Neuronal stem cell (in vitro differentiated cells): ENCODE data around the gene MAGEB1.
A peak's percentile ranks its signal among the peaks of the same experiment; 100 is the strongest.

Experiments used
- DNase-seq: peaks from one replicate; pipeline ENCODE4 v3.0.0-alpha.2; 2013; ENCODE audit warnings: low spot score
- H2AFZ ChIP-seq: one replicate; pipeline ENCODE4 v1.6.1; 2013; ENCODE audit warnings: mild to moderate bottlenecking, low read length, inconsistent platforms
- H2AK5ac ChIP-seq: 2 replicates; pipeline ENCODE4 v1.6.1; 2013; ENCODE audit warnings: low read depth, mild to moderate bottlenecking, inconsistent platforms, low read length, moderate library complexity, mixed read lengths
- H2BK120ac ChIP-seq: 2 replicates; pipeline ENCODE4 v1.6.1; 2013; ENCODE audit warnings: low read depth, mild to moderate bottlenecking, inconsistent platforms, low read length, moderate library complexity, mixed read lengths
- H2BK12ac ChIP-seq: one replicate; pipeline ENCODE4 v1.6.1; 2013; ENCODE audit warnings: low read length, inconsistent platforms
- H2BK15ac ChIP-seq: 2 replicates; pipeline ENCODE4 v1.6.1; 2013; ENCODE audit warnings: mild to moderate bottlenecking, low read length, inconsistent platforms, mixed read lengths
- H2BK5ac ChIP-seq: one replicate; pipeline ENCODE4 v1.6.1; 2013; ENCODE audit warnings: inconsistent platforms, mild to moderate bottlenecking, low read length, moderate library complexity
- H3K14ac ChIP-seq: one replicate; pipeline ENCODE4 v1.6.1; 2013; ENCODE audit warnings: low read length, inconsistent platforms
- H3K18ac ChIP-seq: 2 replicates; pipeline ENCODE4 v1.6.1; 2013; ENCODE audit warnings: low read length, inconsistent platforms
- H3K23ac ChIP-seq: 2 replicates; pipeline ENCODE4 v1.6.1; 2013; ENCODE audit warnings: low read depth, mild to moderate bottlenecking, mixed read lengths, low read length, inconsistent platforms; ENCODE audit not compliant: poor library complexity
- H3K27ac ChIP-seq: replicated peaks from 3 replicates; pipeline ENCODE4 v1.5.1; 2013; ENCODE audit warnings: low read length, inconsistent platforms
- H3K27me3 ChIP-seq, 3 experiments: 2 replicates each; pipeline ENCODE4 v1.6.1; 2013; ENCODE audit warnings: low read length in 3 of 3, mild to moderate bottlenecking in 2 of 3, inconsistent platforms in 1 of 3, low read depth in 1 of 3, mixed read lengths in 1 of 3, moderate library complexity in 1 of 3; ENCODE audit not compliant: control insufficient read depth in 3 of 3, insufficient read depth in 3 of 3
- H3K36me3 ChIP-seq, 2 donors: replicated peaks in 1 of 2; 2 replicates each; pipeline ENCODE4 v1.6.1; 2013; ENCODE audit warnings: low read length in 2 of 2; ENCODE audit not compliant: control insufficient read depth in 2 of 2, insufficient read depth in 2 of 2
- H3K4ac ChIP-seq: 2 replicates; pipeline ENCODE4 v1.6.1; 2013; ENCODE audit warnings: inconsistent platforms, mild to moderate bottlenecking, low read length, moderate library complexity
- H3K4me1 ChIP-seq, 2 donors: 1 replicate in 1 of 2; 2 replicates in 1 of 2; pipeline ENCODE4 v1.6.1; 2013; ENCODE audit warnings: low read length in 2 of 2, low read depth in 1 of 2; ENCODE audit not compliant: control insufficient read depth in 2 of 2, insufficient read depth in 1 of 2
- H3K4me2 ChIP-seq: one replicate; pipeline ENCODE4 v1.6.1; 2013; ENCODE audit warnings: mild to moderate bottlenecking, low read length, inconsistent platforms; ENCODE audit not compliant: insufficient read depth, poor library complexity, severe bottlenecking
- H3K4me3 ChIP-seq, 2 donors: 2 replicates each; pipeline ENCODE4 v1.5.1; 2013; ENCODE audit warnings: low read length in 2 of 2, mild to moderate bottlenecking in 2 of 2, inconsistent platforms in 1 of 2, moderate library complexity in 1 of 2
- H3K79me1 ChIP-seq: one replicate; pipeline ENCODE4 v1.6.1; 2013; ENCODE audit warnings: low read depth, mild to moderate bottlenecking, inconsistent platforms, low read length, moderate library complexity
- H3K9ac ChIP-seq: one replicate; pipeline ENCODE4 v1.6.1; 2013; ENCODE audit warnings: mild to moderate bottlenecking, low read depth, low read length, inconsistent platforms; ENCODE audit not compliant: poor library complexity
- H3K9me3 ChIP-seq, 2 donors: replicated peaks in 1 of 2; 2 replicates each; pipeline versions ENCODE3 to v1.6.1; 2013; ENCODE audit warnings: low read length in 2 of 2, mild to moderate bottlenecking in 2 of 2, inconsistent platforms in 1 of 2, low read depth in 1 of 2, mixed read lengths in 1 of 2, moderate library complexity in 1 of 2; ENCODE audit not compliant: control insufficient read depth in 2 of 2, insufficient read depth in 1 of 2
- H4K8ac ChIP-seq: one replicate; pipeline ENCODE4 v1.6.1; 2013; ENCODE audit warnings: low read depth, mild to moderate bottlenecking, inconsistent platforms, low read length, moderate library complexity
- H4K91ac ChIP-seq: one replicate; pipeline ENCODE4 v1.6.1; 2013; ENCODE audit warnings: low read length, low read depth, mild to moderate bottlenecking, inconsistent platforms; ENCODE audit not compliant: poor library complexity
- whole genome bisulfite sequencing, 2 donors: extraction: QIAGEN DNeasy Blood & Tissue Kit; methylation state at CpG; one replicate each; pipeline ENCODE4 v1.1.7; 2013; ENCODE audit warnings: missing lambda C conversion rate in 2 of 2, mixed read lengths in 1 of 2; ENCODE audit not compliant: insufficient read length in 2 of 2, insufficient replicate concordance in 1 of 2; ENCODE audit errors: extremely low coverage in 2 of 2; 5-methylcytosine and 5-hydroxymethylcytosine counted together

MAGEB1 gene

GRCh38 chrX:30230395-30230794, 16.6 kb upstream of the MAGEB1 start, which contains the start of gene MAGEB3:
TSS of gene MAGEB3 (plus strand) at chrX:30230657. CDS start at chrX:30235925, 5,268 bp downstream.
- no peak within 1 kb of the TSS for H3K4me2 ChIP-seq
- H3K9ac ChIP-seq = no peak within 1 kb of the TSS
- no peaks in the 10 kb centered on the region for H3K36me3 ChIP-seq
- DNase-seq = no peak
- H3K4me3 ChIP-seq = no peak within 1 kb of the TSS
- no CpG with 5 or more reads among the region's 4 CpGs for WGBS, 2 donors
- no peak within 1 kb of the TSS for H2AFZ ChIP-seq
- H3K27me3 ChIP-seq = no peaks in the 10 kb centered on the region
- H4K8ac ChIP-seq = no peak within 1 kb of the TSS
- H2BK12ac ChIP-seq = no peak within 1 kb of the TSS
- H3K4ac ChIP-seq = no peak within 1 kb of the TSS
- H3K4me1 ChIP-seq = peaks cover 0 to 2% of the 10 kb centered on the region in 2 donors
- H3K79me1 ChIP-seq = no peaks in the 10 kb centered on the region
- no peak within 1 kb of the TSS for H2AK5ac ChIP-seq
- H4K91ac ChIP-seq = no peak within 1 kb of the TSS
- no peak within 1 kb of the TSS for H3K18ac ChIP-seq
- H2BK120ac ChIP-seq = no peak within 1 kb of the TSS
- H2BK5ac ChIP-seq = no peak within 1 kb of the TSS
- H2BK15ac ChIP-seq = no peak within 1 kb of the TSS
- no peak within 1 kb of the TSS for H3K23ac ChIP-seq
- no peak within 1 kb of the TSS for H3K27ac ChIP-seq
- no peak within 1 kb of the TSS for H3K14ac ChIP-seq
- no peaks in the 10 kb centered on the region for H3K9me3 ChIP-seq

- Histone ChIP-seq H3K4ac (no peak within 1 kb of the TSS), H3K23ac (no peak within 1 kb of the TSS), H3K36me3 (no peaks in the 10 kb centered on the region), H3K79me1 (no peaks in the 10 kb centered on the region), H3K18ac (no peak within 1 kb of the TSS), H3K4me3 (no peak within 1 kb of the TSS), H4K91ac (no peak within 1 kb of the TSS), H3K4me2 (peak within 1 kb of the TSS; percentile 11), H2AK5ac (no peak within 1 kb of the TSS), H2AFZ (no peak within 1 kb of the TSS), H3K27ac (no peak within 1 kb of the TSS), H4K8ac (no peak within 1 kb of the TSS), H3K27me3 (no peaks in the 10 kb centered on the region), H2BK15ac (no peak within 1 kb of the TSS), H3K9ac (no peak within 1 kb of the TSS), H3K4me1 (no peaks in the 10 kb centered on the region), H3K9me3 (no peaks in the 10 kb centered on the region), H2BK120ac (no peak within 1 kb of the TSS), H2BK12ac (no peak within 1 kb of the TSS), H3K14ac (no peak within 1 kb of the TSS), H2BK5ac (no peak within 1 kb of the TSS)
- no CpG with 5 or more reads among the region's 10 CpGs for WGBS, 2 donors
- DNase-seq = no peak
These were observed 5.1 kb upstream of the MAGEB1 start, which contains the start of gene MAGEB4 for GRCh38 chrX:30241724-30242415. TSS of gene MAGEB4 (plus strand) at chrX:30242000. CDS start at chrX:30242136, 136 bp downstream.

- no peak overlapping the region for H3K4ac ChIP-seq
- H3K4me3 ChIP-seq = no peak overlapping the region
- H2AFZ ChIP-seq = no peak overlapping the region
- no peaks in the 10 kb centered on the region for H3K27me3 ChIP-seq
- no peak overlapping the region for H2BK15ac ChIP-seq
- no peak overlapping the region for H3K4me2 ChIP-seq
- no peaks in the 10 kb centered on the region for H3K9me3 ChIP-seq
- H3K79me1 ChIP-seq = no peaks in the 10 kb centered on the region
- DNase-seq = no peak
- H3K23ac ChIP-seq = no peak overlapping the region
- H3K14ac ChIP-seq = no peak overlapping the region
- no peaks in the 10 kb centered on the region for H3K36me3 ChIP-seq
- no CpG with 5 or more reads among the region's 4 CpGs for WGBS, 2 donors
- H3K9ac ChIP-seq = no peak overlapping the region
- no peak overlapping the region for H4K8ac ChIP-seq
- H2AK5ac ChIP-seq = no peak overlapping the region
- no peak overlapping the region for H3K18ac ChIP-seq
- no peak overlapping the region for H2BK120ac ChIP-seq
- no peaks in the 10 kb centered on the region for H3K4me1 ChIP-seq
- H3K27ac ChIP-seq = no peak overlapping the region
- no peak overlapping the region for H2BK5ac ChIP-seq
- H2BK12ac ChIP-seq = no peak overlapping the region
- H4K91ac ChIP-seq = no peak overlapping the region
These were observed 1.9 kb downstream of the MAGEB1 start for GRCh38 chrX:30248854-30249253.

GRCh38 chrX:30253257-30253656, 6.3 kb downstream of the MAGEB1 start:
- Histone ChIP-seq H2BK12ac (no peak overlapping the region), H3K36me3 (no peaks in the 10 kb centered on the region), H3K4ac (no peak overlapping the region), H2AK5ac (no peak overlapping the region), H2BK120ac (no peak overlapping the region), H3K23ac (no peak overlapping the region), H3K4me1 (no peaks in the 10 kb centered on the region), H4K8ac (no peak overlapping the region), H3K79me1 (no peaks in the 10 kb centered on the region), H2AFZ (no peak overlapping the region), H2BK5ac (no peak overlapping the region), H3K4me2 (no peak overlapping the region), H4K91ac (no peak overlapping the region), H2BK15ac (no peak overlapping the region), H3K9me3 (peaks cover 0 to 2% of the 10 kb centered on the region in 2 donors), H3K4me3 (no peak overlapping the region), H3K27me3 (no peaks in the 10 kb centered on the region), H3K14ac (no peak overlapping the region), H3K18ac (no peak overlapping the region), H3K27ac (no peak overlapping the region), H3K9ac (no peak overlapping the region)
- WGBS, 2 donors = no CpG with 5 or more reads among the region's 1 CpG
- DNase-seq = no peak
